Stimulated activated CD8-positive, alpha-beta memory T cell treated with anti-CD3 and anti-CD28 coated beads, Interleukin-7, amount 100 ng/mL, for 1 hour (primary cell): ENCODE data around the gene ZNF467.

Experiments
- DNase-seq, 2 donors: peaks; one replicate each; pipeline ENCODE4 v3.0.0-alpha.2; 2020; ENCODE audit warnings: low read depth in 2 of 2

ZNF467 gene

GRCh38 chr7:149715476-149715875 is 57.9 kb downstream of the ZNF467 start:
- no peak for DNase-seq

GRCh38 chr7:149714910-149715471 is 58.4 kb downstream of the ZNF467 start:
- no peak for DNase-seq
